Astrocyte (in vitro differentiated cells and primary cell): ENCODE results near the gene P3H2.

ENCODE experiments used
- EZH2 ChIP-seq: IDR thresholded peaks from 2 replicates; pipeline ENCODE4 v1.6.1; 2012; ENCODE audit warnings: mild to moderate bottlenecking, low read length, inconsistent platforms; ENCODE audit not compliant: insufficient read depth
- TF ChIP-seq, protein P1 (sequence below): IDR thresholded peaks from 2 replicates; pipeline ENCODE4 v1.5.1; 2011; ENCODE audit warnings: low read depth, mild to moderate bottlenecking, inconsistent platforms, low read length, moderate library complexity; ENCODE audit not compliant: insufficient read depth

DNA sequence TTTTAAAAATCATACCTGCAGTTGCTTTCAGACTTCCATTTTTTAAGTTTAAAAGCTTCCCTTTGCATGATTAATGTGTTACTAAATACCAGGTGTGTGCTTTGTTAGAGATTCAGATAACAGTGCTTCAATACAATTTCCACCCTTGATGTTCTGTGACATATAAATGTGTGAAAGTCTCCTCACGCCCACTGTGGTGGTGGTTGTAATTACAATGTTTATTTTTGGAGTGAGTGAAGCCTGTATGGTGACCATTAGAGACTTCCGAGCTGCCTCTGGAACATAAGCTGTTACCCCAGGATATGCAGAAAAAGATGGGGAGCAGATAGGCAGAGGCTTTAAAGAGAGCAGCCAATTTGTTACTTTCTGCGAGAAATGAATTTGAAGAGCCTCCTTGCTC is 57.2 kb downstream of the P3H2 start:
- TF ChIP-seq, protein P1, sequence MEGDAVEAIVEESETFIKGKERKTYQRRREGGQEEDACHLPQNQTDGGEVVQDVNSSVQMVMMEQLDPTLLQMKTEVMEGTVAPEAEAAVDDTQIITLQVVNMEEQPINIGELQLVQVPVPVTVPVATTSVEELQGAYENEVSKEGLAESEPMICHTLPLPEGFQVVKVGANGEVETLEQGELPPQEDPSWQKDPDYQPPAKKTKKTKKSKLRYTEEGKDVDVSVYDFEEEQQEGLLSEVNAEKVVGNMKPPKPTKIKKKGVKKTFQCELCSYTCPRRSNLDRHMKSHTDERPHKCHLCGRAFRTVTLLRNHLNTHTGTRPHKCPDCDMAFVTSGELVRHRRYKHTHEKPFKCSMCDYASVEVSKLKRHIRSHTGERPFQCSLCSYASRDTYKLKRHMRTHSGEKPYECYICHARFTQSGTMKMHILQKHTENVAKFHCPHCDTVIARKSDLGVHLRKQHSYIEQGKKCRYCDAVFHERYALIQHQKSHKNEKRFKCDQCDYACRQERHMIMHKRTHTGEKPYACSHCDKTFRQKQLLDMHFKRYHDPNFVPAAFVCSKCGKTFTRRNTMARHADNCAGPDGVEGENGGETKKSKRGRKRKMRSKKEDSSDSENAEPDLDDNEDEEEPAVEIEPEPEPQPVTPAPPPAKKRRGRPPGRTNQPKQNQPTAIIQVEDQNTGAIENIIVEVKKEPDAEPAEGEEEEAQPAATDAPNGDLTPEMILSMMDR: no peak
- TF ChIP-seq EZH2: no peak
